Pancreas (tissue), 10 donors: ENCODE data around the gene GCNT1. TPM values are rescaled to one million over a fixed set of nuclear protein-coding genes. Genes with fewer than 3 reads are reported as not detected.
"Not testable (repeated sequence)": the region's sequence is repeated elsewhere in the genome, so short reads cannot be mapped to it uniquely, and the experiment has no call there.

Experiments used
- ATAC-seq, 4 donors: fragments of 200-7000 bp; cut with Tn5 transposase; one replicate each; pipeline versions ENCODE4 v1.8.0 to v1.9.1; 2020; ENCODE audit warnings: mild to moderate bottlenecking in 4 of 4, moderate library complexity in 4 of 4
- DNase-seq, 6 donors: peaks; one replicate each; pipeline ENCODE4 v3.0.0-alpha.2; 2020
- FAIRE-seq: peaks from 2 replicates; lab custom pipeline; 2012; peaks lifted over from hg19 to GRCh38; lab: Jason Lieb, UNC
- H3K27ac ChIP-seq, 4 donors: fragments of 200-600 bp; sonication (generic); 1 replicate in 3 of 4; 2 replicates in 1 of 4; pipeline versions ENCODE4 v1.5.0 to v1.8.0; 2020
- H3K27me3 ChIP-seq, 4 donors: fragments of 200-600 bp; one replicate each; pipeline ENCODE4 v1.8.0; 2021
- H3K36me3 ChIP-seq, 3 donors: fragments of 200-600 bp; sonication (generic) in 1 of 3; one replicate each; pipeline versions ENCODE4 v1.5.0 to v1.8.0; 2020 to 2021
- H3K4me1 ChIP-seq, 3 donors: fragments of 200-600 bp; one replicate each; pipeline ENCODE4 v1.8.0; 2021
- H3K4me3 ChIP-seq, 4 donors: fragments of 200-600 bp; sonication (generic) in 2 of 4; one replicate each; pipeline versions ENCODE4 v1.5.0 to v1.8.0; 2020 to 2021
- H3K9me3 ChIP-seq, 4 donors: fragments of 200-600 bp; one replicate each; pipeline ENCODE4 v1.8.0; 2021
- WGBS, 2 donors: extraction: QIAGEN DNeasy Blood & Tissue Kit; methylation state at CpG; one replicate each; pipeline ENCODE4 v1.1.7; 2013; 5-methylcytosine and 5-hydroxymethylcytosine counted together
- intact Hi-C, 3 donors: fragments of 100-400 bp; cut with DNase I; formaldehyde crosslinking; loops; one replicate each; pipeline versions ENCODE4 v1.11.1 to v1.14.2; 2022
- polyA plus RNA-seq, 2 donors: library from polyadenylated mRNA; stranded (reverse); fragments of 200-250 nt; gene quantifications; one replicate each; pipeline ENCODE4 v1.2.3, GENCODE V29; 2013
- total RNA-seq, 6 donors: library from RNA; stranded (reverse); fragmentation: NEBNext Ultra II Directional in 4 of 6; extraction: Animal tissue kit (Norgen Biotek cat#: 25700) in 4 of 6; gene quantifications; one replicate each; pipeline versions ENCODE4 v1.2.1 to v1.2.4, GENCODE V29; 2021 to 2023
- TF ChIP-seq, protein P1 (sequence below), 4 donors: fragments of 200-600 bp; sonication (generic) in 3 of 4; IDR thresholded peaks; one replicate each; pipeline versions ENCODE4 v1.5.0 to v1.8.0; 2021; ENCODE audit warnings: antibody characterized with exemption in 4 of 4
- donor health status: healthy with polysubstance abuse.
- donor health status: DM: no; HTN: no; CAD: no; lungs with moderate emphysema.
- donor health status: DM: no; HTN: no; CAD: no.
- donor health status: control.
- donor health status: control.
- donor health status: Bipolar disorder and iron deficiency.
- donor health status: DM: yes; HTN: yes; CAD: no.
- donor health status: DM: no; HTN: no; CAD: no.
- donor health status: DM: no; HTN: no; CAD: no.
- donor health status: DM: yes; HTN: yes; CAD: no.

Gene GCNT1
- total and polyA plus RNA-seq, 8 donors: 1.0 to 7.2 (median 3.3) TPM

GRCh38 chr9:76530458-76531110, 71.6 kb downstream of the GCNT1 start:
- TF ChIP-seq, protein P1, sequence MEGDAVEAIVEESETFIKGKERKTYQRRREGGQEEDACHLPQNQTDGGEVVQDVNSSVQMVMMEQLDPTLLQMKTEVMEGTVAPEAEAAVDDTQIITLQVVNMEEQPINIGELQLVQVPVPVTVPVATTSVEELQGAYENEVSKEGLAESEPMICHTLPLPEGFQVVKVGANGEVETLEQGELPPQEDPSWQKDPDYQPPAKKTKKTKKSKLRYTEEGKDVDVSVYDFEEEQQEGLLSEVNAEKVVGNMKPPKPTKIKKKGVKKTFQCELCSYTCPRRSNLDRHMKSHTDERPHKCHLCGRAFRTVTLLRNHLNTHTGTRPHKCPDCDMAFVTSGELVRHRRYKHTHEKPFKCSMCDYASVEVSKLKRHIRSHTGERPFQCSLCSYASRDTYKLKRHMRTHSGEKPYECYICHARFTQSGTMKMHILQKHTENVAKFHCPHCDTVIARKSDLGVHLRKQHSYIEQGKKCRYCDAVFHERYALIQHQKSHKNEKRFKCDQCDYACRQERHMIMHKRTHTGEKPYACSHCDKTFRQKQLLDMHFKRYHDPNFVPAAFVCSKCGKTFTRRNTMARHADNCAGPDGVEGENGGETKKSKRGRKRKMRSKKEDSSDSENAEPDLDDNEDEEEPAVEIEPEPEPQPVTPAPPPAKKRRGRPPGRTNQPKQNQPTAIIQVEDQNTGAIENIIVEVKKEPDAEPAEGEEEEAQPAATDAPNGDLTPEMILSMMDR (IDR thresholded peaks at IDR 0.05): no peak
- WGBS, 2 donors: 56% methylated on average over 6 of the region's 6 CpGs
- no peak overlapping the region for H3K27ac ChIP-seq

DNA sequence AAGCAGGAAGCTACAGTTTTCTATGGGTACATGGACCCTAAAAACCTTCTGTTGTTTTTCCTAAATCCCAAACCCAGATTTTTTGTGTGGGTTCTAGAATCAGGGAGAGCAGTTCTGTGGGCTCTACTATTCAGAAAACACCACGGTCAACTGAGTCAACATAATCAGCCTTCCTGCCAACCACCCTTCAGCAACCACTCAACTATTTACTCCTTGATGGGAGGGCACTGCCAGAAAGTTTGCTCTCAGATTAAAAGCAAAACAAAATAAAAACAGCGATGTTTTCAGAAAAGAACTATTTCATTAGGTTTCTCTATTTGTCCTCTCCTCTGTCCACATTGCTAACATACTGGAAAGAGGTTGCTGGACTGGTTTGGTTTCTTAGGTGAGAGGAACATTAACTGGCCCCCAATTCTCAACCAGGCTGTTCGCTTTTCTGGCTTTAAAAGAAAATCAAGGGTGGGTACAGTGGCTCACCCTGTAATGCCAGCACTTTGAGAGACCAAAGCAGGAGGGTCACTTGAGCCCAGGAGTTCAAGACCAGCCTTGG, 72.3 kb downstream of the GCNT1 start:
- Histone ChIP-seq H3K27me3 (no peaks in the 10 kb centered on the region), H3K4me1 (peaks cover 0 to 3% (median 0%) of the 10 kb centered on the region in 3 donors), H3K27ac (no peak overlapping the region), H3K4me3 (no peak overlapping the region), H3K9me3 (no peaks in the 10 kb centered on the region), H3K36me3 (no peaks in the 10 kb centered on the region)
- ATAC-seq (peak in 2 of 4 donors; percentile 34 to 35), DNase-seq (no peak), FAIRE-seq (no peak)
- 42 to 52% methylated on average over 3 of the region's 3 CpGs for WGBS, 2 donors
- TF ChIP-seq, protein P1 (IDR thresholded peaks at IDR 0.05): no peak
- intact Hi-C loops: no loop called here

More at GRCh38 chr9:76530458-76531110, 71.6 kb downstream of the GCNT1 start:
- ATAC-seq: peak in 3 of 4 donors; percentile 52 to 74 (median 68)
- no peaks in the 10 kb centered on the region for H3K27me3 ChIP-seq
- no peak overlapping the region for H3K4me3 ChIP-seq
- intact Hi-C loops: no loop called here
- no peak for DNase-seq
- no peaks in the 10 kb centered on the region for H3K36me3 ChIP-seq
- peaks cover 0 to 3% (median 0%) of the 10 kb centered on the region in 3 donors for H3K4me1 ChIP-seq
- H3K9me3 ChIP-seq: no peaks in the 10 kb centered on the region
- no peak for FAIRE-seq

DNA sequence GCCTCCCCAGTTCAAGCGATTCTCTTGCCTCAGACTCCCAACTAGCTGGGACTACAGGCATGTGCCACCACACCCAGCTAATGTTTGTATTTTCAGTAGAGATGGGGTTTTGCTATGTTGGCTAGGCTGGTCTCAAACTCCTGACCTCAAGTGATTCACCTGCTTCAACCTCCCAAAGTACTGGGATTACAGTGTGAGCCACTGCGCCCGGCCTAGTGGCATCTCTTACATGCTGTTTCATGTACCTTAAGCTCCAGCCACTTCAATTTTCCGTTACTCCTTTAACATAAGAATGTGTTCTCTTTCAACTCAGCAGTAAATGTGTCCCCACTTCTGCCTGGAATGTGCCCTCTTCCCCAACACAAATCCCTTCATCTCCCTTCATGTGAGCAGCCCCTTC, 73.9 kb downstream of the GCNT1 start:
- WGBS, 2 donors: 85 to 98% methylated on average over 4 of the region's 4 CpGs
- H3K36me3 ChIP-seq, H3K4me3 ChIP-seq, H3K27ac ChIP-seq, ATAC-seq, FAIRE-seq, H3K27me3 ChIP-seq, H3K4me1 ChIP-seq, H3K9me3 ChIP-seq, DNase-seq, intact Hi-C loops: not testable (repeated sequence)

GRCh38 chr9:76534026-76534425, 75.0 kb downstream of the GCNT1 start:
- WGBS, 2 donors: 97 to 100% methylated on average over 1 of the region's 1 CpG
- Histone ChIP-seq H3K36me3 (no peaks in the 10 kb centered on the region), H3K4me1 (peaks cover 0 to 8% (median 7%) of the 10 kb centered on the region in 3 donors), H3K27me3 (no peaks in the 10 kb centered on the region), H3K4me3 (no peak overlapping the region), H3K27ac (no peak overlapping the region), H3K9me3 (no peaks in the 10 kb centered on the region)
- ATAC-seq (no peak), DNase-seq (no peak), FAIRE-seq (no peak)
- TF ChIP-seq, protein P1 (IDR thresholded peaks at IDR 0.05): no peak
- intact Hi-C loops: no loop called here

DNA sequence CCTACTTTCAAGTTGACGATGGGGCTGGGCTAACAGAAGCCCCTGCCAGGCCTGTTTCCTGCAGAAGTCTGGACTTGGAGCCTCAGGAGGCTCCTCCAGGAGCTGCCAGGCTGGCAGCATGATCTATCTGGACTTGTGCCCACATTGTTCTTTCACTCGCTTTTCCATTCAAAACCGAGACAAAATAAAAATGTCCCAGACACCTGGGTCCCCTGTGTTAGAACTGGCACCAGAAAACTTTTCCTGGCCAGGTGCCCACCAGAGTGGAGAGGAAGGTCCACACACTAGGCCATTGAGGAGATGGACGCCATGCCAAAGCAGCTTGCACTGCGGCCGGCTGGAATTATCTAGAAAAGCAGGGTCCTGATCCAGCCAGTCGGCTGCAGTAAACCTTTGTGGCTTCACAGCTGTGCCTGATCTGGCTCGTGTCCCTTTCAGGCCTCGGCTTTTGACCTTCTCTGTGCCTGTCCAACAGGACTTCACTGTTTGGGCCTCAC, 78.2 kb downstream of the GCNT1 start:
- Histone ChIP-seq H3K4me1 (peaks cover 0 to 8% (median 4%) of the 10 kb centered on the region in 3 donors), H3K36me3 (no peaks in the 10 kb centered on the region), H3K27me3 (no peaks in the 10 kb centered on the region), H3K27ac (peak overlapping the region in 3 of 4 donors; percentile 5 to 61 (median 61)), H3K9me3 (no peaks in the 10 kb centered on the region), H3K4me3 (no peak overlapping the region)
- TF ChIP-seq, protein P1 (IDR thresholded peaks at IDR 0.05): no peak
- DNase-seq (peak; percentile 26 to 68 (median 62)), FAIRE-seq (no peak), ATAC-seq (peak; percentile 64 to 94 (median 85))
- WGBS, 2 donors: 9 to 14% methylated on average over 9 of the region's 9 CpGs
- intact Hi-C loops: no loop called here
